Endothelial cell of umbilical vein (primary cell): ENCODE measurements around the gene BUB1B. TPM values are rescaled to one million over a fixed set of nuclear protein-coding genes. Genes with fewer than 3 reads are reported as not detected.

ENCODE experiments used
- BruUV-seq: library from RNA; stranded (reverse); fragments of 400-500 nt; replicated peaks from 2 replicates; lab custom pipeline; 2021; lab: Mats Ljungman, UMichigan
- CTCF ChIA-PET: fragments of 300-600, 350-600 bp; sonication (Branson Sonifier 250); formaldehyde crosslinking; loops from one replicate; lab custom pipeline; 2021; ENCODE audit warnings: antibody characterized with exemption, inconsistent platforms; lab: Charles Lee
- POLR2A ChIA-PET: fragments of 300-600, 350-600 bp; sonication (Branson Sonifier 250); formaldehyde crosslinking; loops from one replicate; lab custom pipeline; 2021; ENCODE audit warnings: antibody characterized with exemption, inconsistent platforms; lab: Charles Lee
- DNase-seq: peaks from one replicate; pipeline ENCODE4 v3.0.0-alpha.2; 2011; ENCODE audit warnings: low read depth, low spot score
- FAIRE-seq: peaks from 2 replicates; lab custom pipeline; 2011; peaks lifted over from hg19 to GRCh38; lab: Jason Lieb, UNC
- H2AFZ ChIP-seq: 2 replicates; pipeline ENCODE4 v1.6.0; 2012; ENCODE audit warnings: low read depth, low read length, control low read depth, inconsistent platforms
- H3K27ac ChIP-seq: 2 replicates; pipeline ENCODE4 v1.5.1; 2011; ENCODE audit warnings: low read depth, mild to moderate bottlenecking, control low read depth, low read length, moderate library complexity; ENCODE audit not compliant: insufficient read depth
- H3K27me3 ChIP-seq, 2 experiments: 2 replicates each; pipeline versions ENCODE4 v1.6.0 to v1.6.1; 2011; ENCODE audit warnings: low read length in 2 of 2, mixed read lengths in 1 of 2; ENCODE audit not compliant: control insufficient read depth in 2 of 2, insufficient read depth in 2 of 2
- H3K36me3 ChIP-seq, 2 experiments: 2 replicates in 1 of 2; 3 replicates in 1 of 2; pipeline ENCODE4 v1.5.1; 2011; ENCODE audit warnings: low read length in 2 of 2, mild to moderate bottlenecking in 1 of 2, moderate library complexity in 1 of 2; ENCODE audit not compliant: control insufficient read depth in 2 of 2, insufficient read depth in 2 of 2; ENCODE audit errors: extremely low read depth in 1 of 2
- H3K4me1 ChIP-seq: 3 replicates; pipeline ENCODE4 v1.5.1; 2011; ENCODE audit warnings: mild to moderate bottlenecking, low read length; ENCODE audit not compliant: control insufficient read depth, insufficient read depth; ENCODE audit errors: extremely low read depth
- H3K4me2 ChIP-seq: 2 replicates; pipeline ENCODE4 v1.6.1; 2011; ENCODE audit warnings: low read length, control low read depth, mixed read lengths; ENCODE audit not compliant: insufficient read depth
- H3K4me3 ChIP-seq, 3 experiments: fragments of 200-600 bp in 1 of 3; sonication (generic), shearing (Covaris generic) in 1 of 3; replicated peaks in 1 of 3; 2 replicates each; pipeline ENCODE4 v1.5.1; 2011 to 2016; ENCODE audit warnings: control low read depth in 3 of 3, low read length in 3 of 3, mild to moderate bottlenecking in 2 of 3, inconsistent platforms in 1 of 3, low read depth in 1 of 3, moderate library complexity in 1 of 3; ENCODE audit not compliant: insufficient read depth in 1 of 3
- H3K79me2 ChIP-seq: 2 replicates; pipeline ENCODE4 v1.6.0; 2012; ENCODE audit warnings: low read length, inconsistent platforms; ENCODE audit not compliant: control insufficient read depth, insufficient read depth
- H3K9ac ChIP-seq: replicated peaks from 2 replicates; pipeline ENCODE3; 2011; ENCODE audit warnings: low read length, control low read depth; ENCODE audit not compliant: insufficient read depth; ENCODE audit errors: extremely low read depth
- H3K9me1 ChIP-seq: replicated peaks from 3 replicates; pipeline ENCODE4 v1.6.0; 2011; ENCODE audit warnings: mild to moderate bottlenecking, low read length; ENCODE audit not compliant: control insufficient read depth, insufficient read depth; ENCODE audit errors: extremely low read depth
- H3K9me3 ChIP-seq: replicated peaks from 2 replicates; pipeline ENCODE4 v1.5.1; 2012; ENCODE audit warnings: low read length, inconsistent platforms; ENCODE audit not compliant: control insufficient read depth, insufficient read depth
- H4K20me1 ChIP-seq: replicated peaks from 2 replicates; pipeline ENCODE3; 2011; ENCODE audit warnings: mild to moderate bottlenecking, low read length; ENCODE audit not compliant: control insufficient read depth, insufficient read depth; ENCODE audit errors: extremely low read depth
- EZH2 ChIP-seq: IDR thresholded peaks from 2 replicates; pipeline ENCODE4 v1.6.1; 2012; ENCODE audit warnings: borderline replicate concordance, low read depth, mild to moderate bottlenecking, moderate library complexity, low read length, inconsistent platforms; ENCODE audit not compliant: severe bottlenecking
- FOS ChIP-seq: IDR thresholded peaks from 2 replicates; pipeline ENCODE4 v1.6.1; 2011; ENCODE audit warnings: mild to moderate bottlenecking, low read length, moderate library complexity, borderline replicate concordance; ENCODE audit not compliant: insufficient read depth
- GATA2 ChIP-seq: IDR thresholded peaks from 2 replicates; pipeline ENCODE4 v1.7.0; 2011; ENCODE audit warnings: low read depth, mild to moderate bottlenecking, moderate library complexity, mixed read lengths, low read length; ENCODE audit not compliant: insufficient read length, insufficient read depth
- JUN ChIP-seq: IDR thresholded peaks from 2 replicates; pipeline ENCODE4 v1.6.1; 2011; ENCODE audit warnings: borderline replicate concordance, low read depth; ENCODE audit not compliant: insufficient read length, insufficient read depth
- MYC ChIP-seq: IDR thresholded peaks from one replicate; pipeline ENCODE4 v1.6.1; 2011; ENCODE audit warnings: mild to moderate bottlenecking, low read depth, low read length
- POLR2A ChIP-seq: IDR thresholded peaks from 2 replicates; pipeline ENCODE4 v1.6.1; 2012; ENCODE audit warnings: low read depth, mild to moderate bottlenecking, control low read depth, low read length
- POLR2AphosphoS5 ChIP-seq: IDR thresholded peaks from 2 replicates; pipeline ENCODE4 v1.6.1; 2012; ENCODE audit warnings: low read depth, mild to moderate bottlenecking, control low read depth, low read length, moderate library complexity; ENCODE audit not compliant: insufficient read depth
- dilution Hi-C: fragments of 300-500 bp; cut with MboI; formaldehyde crosslinking; loops from one replicate; pipeline ENCODE4 v1.15.0; 2019; ENCODE audit warnings: low sequenced_read_pairs; ENCODE audit not compliant: extremely low pct_ligation_motif_present
- intact Hi-C: fragments of 100-400 bp; cut with micrococcal nuclease; formaldehyde crosslinking; loops from one replicate; pipeline ENCODE4 v1.10.0; 2022
- polyA plus RNA-seq, 4 experiments: library from polyadenylated mRNA; depleted of rRNA in 3 of 4; stranded (reverse) in 3 of 4; unstranded in 1 of 4; fragments of >200 nt; gene quantifications; 2 replicates each; pipeline versions ENCODE4 v1.2.1 to v1.2.3, GENCODE V29; 2011 to 2012; ENCODE audit warnings: missing spikeins in 1 of 4
- total RNA-seq: library from RNA; stranded (reverse); gene quantifications from 2 replicates; pipeline ENCODE4 v1.2.3, GENCODE V29; 2021
- TF ChIP-seq, protein P1 (sequence below): IDR thresholded peaks from 2 replicates; pipeline ENCODE4 v1.6.1; 2011; ENCODE audit not compliant: insufficient read depth, insufficient read length
- TF ChIP-seq, protein P2 (sequence below), 2 donors: IDR thresholded peaks; 1 replicate in 1 of 2; 2 replicates in 1 of 2; pipeline ENCODE4 v1.5.1; 2011; ENCODE audit warnings: low read length in 2 of 2, mild to moderate bottlenecking in 2 of 2, moderate library complexity in 2 of 2, control low read depth in 1 of 2, inconsistent platforms in 1 of 2, low read depth in 1 of 2; ENCODE audit not compliant: insufficient read depth in 1 of 2; ENCODE audit errors: extremely low read depth in 1 of 2

BUB1B gene
- total and polyA plus RNA-seq, 2 donors (not counting 3 experiments of a cell fraction or from before 2014, with no cell fraction given): 12.2 to 69.8 TPM

DNA sequence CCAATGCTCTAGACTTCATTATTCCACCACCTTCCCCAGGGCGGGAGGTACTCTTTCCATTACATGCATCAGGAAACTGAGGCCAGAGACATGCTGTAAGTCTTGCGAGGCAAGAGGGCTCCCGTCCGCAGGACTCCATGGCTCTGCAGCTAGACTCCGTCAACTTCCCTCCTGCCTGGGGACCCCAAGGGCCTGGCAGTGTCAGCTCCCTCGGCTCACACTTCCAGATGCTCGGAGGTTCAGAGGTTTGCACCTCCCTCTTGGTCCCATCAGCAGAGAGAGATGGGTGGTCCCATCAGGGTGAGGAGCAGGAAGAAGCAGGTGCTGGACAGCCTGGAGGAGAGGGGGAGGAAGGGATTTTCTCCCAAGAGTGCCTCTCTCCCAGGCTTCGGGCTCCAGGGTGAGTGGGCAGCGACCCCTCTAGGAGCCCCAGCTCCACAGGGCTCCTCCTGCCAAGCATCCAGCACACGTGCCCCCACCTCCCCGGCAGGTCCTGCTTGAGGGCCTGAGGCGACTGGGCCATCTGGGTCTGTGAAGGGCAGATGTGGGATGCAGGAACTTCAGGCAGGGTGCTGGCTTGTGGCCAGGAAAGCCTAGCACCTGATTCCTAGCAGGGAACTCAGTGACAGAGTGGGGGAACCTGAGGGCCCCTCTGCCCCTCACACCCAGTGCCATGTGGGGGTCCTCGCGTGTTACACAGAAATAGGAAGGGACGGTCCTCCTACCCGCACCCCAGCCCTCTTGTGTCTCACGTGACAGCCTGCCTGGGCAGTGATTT is 87.3 kb downstream of the BUB1B start:
- H3K27ac ChIP-seq: no peak overlapping the region
- no peak overlapping the region for H2AFZ ChIP-seq
- POLR2A ChIA-PET: no interaction called here
- no peaks in the 10 kb centered on the region for H4K20me1 ChIP-seq
- no peaks in the 10 kb centered on the region for H3K9me1 ChIP-seq
- FAIRE-seq: no peak
- H3K4me1 ChIP-seq: peaks cover 8% of the 10 kb centered on the region
- peaks cover 18 to 20% of the 10 kb centered on the region in 2 experiments for H3K27me3 ChIP-seq
- DNase-seq: no peak
- H3K9me3 ChIP-seq: no peaks in the 10 kb centered on the region
- no peaks in the 10 kb centered on the region for H3K36me3 ChIP-seq
- H3K9ac ChIP-seq: no peak overlapping the region
- H3K79me2 ChIP-seq: no peaks in the 10 kb centered on the region
- TF ChIP-seq POLR2A: no peak
- TF ChIP-seq, protein P1, sequence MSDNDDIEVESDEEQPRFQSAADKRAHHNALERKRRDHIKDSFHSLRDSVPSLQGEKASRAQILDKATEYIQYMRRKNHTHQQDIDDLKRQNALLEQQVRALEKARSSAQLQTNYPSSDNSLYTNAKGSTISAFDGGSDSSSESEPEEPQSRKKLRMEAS: no peak
- TF ChIP-seq, protein P2, sequence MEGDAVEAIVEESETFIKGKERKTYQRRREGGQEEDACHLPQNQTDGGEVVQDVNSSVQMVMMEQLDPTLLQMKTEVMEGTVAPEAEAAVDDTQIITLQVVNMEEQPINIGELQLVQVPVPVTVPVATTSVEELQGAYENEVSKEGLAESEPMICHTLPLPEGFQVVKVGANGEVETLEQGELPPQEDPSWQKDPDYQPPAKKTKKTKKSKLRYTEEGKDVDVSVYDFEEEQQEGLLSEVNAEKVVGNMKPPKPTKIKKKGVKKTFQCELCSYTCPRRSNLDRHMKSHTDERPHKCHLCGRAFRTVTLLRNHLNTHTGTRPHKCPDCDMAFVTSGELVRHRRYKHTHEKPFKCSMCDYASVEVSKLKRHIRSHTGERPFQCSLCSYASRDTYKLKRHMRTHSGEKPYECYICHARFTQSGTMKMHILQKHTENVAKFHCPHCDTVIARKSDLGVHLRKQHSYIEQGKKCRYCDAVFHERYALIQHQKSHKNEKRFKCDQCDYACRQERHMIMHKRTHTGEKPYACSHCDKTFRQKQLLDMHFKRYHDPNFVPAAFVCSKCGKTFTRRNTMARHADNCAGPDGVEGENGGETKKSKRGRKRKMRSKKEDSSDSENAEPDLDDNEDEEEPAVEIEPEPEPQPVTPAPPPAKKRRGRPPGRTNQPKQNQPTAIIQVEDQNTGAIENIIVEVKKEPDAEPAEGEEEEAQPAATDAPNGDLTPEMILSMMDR (IDR thresholded peaks at IDR 0.05; ENCODE audit: extremely low read depth in 1 of 2, insufficient read depth in 1 of 2, low read depth in 1 of 2, low read length in 2 of 2): no peak
- TF ChIP-seq POLR2AphosphoS5: no peak
- TF ChIP-seq GATA2: no peak
- no peak for TF ChIP-seq JUN
- TF ChIP-seq FOS: no peak
- TF ChIP-seq EZH2: no peak
- TF ChIP-seq MYC: no peak
- CTCF ChIA-PET: interaction anchor here (2.0 to 2.6 kb wide), 3 partner anchors 10 to 26 kb away, joined by 4 to 15 read pairs (median 9); no protein-coding TSS in a partner anchor
- intact Hi-C loops: no loop called here
- no peak overlapping the region for H3K4me2 ChIP-seq
- H3K4me3 ChIP-seq: no peak overlapping the region
- BruUV-seq: no TSS peak
- dilution Hi-C loops: no loop called here
